Activated naive CD8-positive, alpha-beta T cell (primary cell): ENCODE measurements around the gene PRPS1L1.

Experiments used
- H3K27ac Mint-ChIP-seq: one replicate; pipeline ENCODE4 v1.8.0; 2021; ENCODE audit warnings: mixed read lengths
- H3K27me3 Mint-ChIP-seq: one replicate; pipeline ENCODE4 v1.8.0; 2021; ENCODE audit warnings: mixed read lengths
- H3K36me3 Mint-ChIP-seq: one replicate; pipeline ENCODE4 v1.8.0; 2021; ENCODE audit warnings: mixed read lengths
- H3K4me1 Mint-ChIP-seq: one replicate; pipeline ENCODE4 v1.8.0; 2021; ENCODE audit warnings: low read depth, mixed read lengths
- H3K4me3 Mint-ChIP-seq: one replicate; pipeline ENCODE4 v1.8.0; 2021; ENCODE audit warnings: mild to moderate bottlenecking, mixed read lengths
- H3K9me3 Mint-ChIP-seq: one replicate; pipeline ENCODE4 v1.8.0; 2021; ENCODE audit warnings: low read depth, mixed read lengths

Gene PRPS1L1

DNA sequence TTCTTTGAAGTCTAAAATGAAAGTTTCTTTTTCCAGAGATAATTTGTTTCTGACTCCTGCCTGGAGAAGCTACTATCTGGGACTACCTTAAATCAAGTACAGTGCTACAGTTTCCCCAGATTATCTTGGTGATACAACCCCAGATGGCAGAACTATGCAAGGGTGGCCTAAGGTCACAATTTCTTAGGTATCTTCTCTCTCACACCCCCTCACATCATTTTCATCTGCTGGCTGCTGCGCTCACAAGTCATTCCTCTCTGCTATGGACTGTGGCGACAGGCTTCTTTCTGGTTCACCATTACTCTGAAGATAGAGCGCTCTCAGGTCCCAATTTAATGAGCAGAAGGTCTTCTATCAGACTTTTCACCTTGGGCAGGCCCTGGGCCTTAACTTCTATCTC is 9.1 kb upstream of the PRPS1L1 start:
- Mint-ChIP-seq H3K4me3 (no peak overlapping the region), H3K4me1 (no peaks in the 10 kb centered on the region), H3K9me3 (no peaks in the 10 kb centered on the region), H3K27me3 (peaks cover 2% of the 10 kb centered on the region), H3K36me3 (peaks cover 3% of the 10 kb centered on the region), H3K27ac (no peak overlapping the region)

DNA sequence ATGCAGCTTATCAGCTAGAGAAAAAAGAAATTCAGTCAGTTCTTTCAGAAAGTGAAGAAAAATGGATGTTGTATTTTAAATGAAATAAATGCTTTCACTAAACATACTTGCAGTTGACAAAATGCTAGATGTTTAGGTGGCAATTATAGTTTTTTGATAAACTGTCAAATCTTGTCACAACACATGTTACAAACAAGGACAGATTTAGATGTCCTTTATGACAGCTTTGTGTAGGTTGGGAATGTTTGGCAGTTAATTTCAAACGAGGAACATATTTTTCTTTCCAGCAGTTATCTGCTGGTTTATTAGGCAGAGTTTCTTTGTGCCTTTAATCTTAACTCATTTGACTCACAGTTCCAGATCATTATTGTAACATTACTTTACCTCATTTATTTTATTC is 3.1 kb upstream of the PRPS1L1 start:
- no peaks in the 10 kb centered on the region for H3K9me3 Mint-ChIP-seq
- H3K27me3 Mint-ChIP-seq, result peaks cover 5% of the 10 kb centered on the region
- H3K27ac Mint-ChIP-seq, result no peak overlapping the region
- H3K36me3 Mint-ChIP-seq, result no peaks in the 10 kb centered on the region
- H3K4me3 Mint-ChIP-seq, result no peak overlapping the region
- H3K4me1 Mint-ChIP-seq, result no peaks in the 10 kb centered on the region

DNA sequence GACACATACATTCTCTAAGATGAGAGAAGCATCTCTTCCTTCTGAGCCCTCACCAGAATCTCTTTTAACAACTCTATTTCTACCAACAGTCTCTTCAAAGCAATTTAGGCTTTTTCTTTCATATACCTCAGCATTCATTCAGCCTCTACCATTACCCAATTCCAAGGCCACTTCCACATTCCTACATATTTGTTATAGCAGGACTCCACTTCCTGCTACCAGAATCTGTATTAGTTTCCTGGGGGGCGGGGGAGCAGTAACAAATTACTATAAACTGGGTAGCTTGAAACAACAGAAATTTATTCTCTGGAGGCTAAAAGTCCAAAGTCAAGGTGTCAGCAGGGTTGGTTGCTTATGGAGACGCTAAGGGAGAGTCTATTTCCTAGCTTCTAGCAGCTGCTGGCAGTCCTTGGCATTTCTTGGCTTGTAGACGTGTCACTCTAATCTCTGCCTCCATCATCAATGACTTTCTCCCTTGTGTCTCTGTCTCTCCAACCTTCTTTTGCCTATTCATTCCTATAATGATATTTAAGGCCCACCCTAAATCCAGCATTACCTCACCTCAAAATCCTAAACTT is 7.4 kb downstream of the PRPS1L1 start:
- Mint-ChIP-seq H3K4me1 (no peaks in the 10 kb centered on the region), H3K9me3 (no peaks in the 10 kb centered on the region), H3K27me3 (peaks cover 1% of the 10 kb centered on the region), H3K36me3 (no peaks in the 10 kb centered on the region), H3K27ac (no peak overlapping the region), H3K4me3 (no peak overlapping the region)

DNA sequence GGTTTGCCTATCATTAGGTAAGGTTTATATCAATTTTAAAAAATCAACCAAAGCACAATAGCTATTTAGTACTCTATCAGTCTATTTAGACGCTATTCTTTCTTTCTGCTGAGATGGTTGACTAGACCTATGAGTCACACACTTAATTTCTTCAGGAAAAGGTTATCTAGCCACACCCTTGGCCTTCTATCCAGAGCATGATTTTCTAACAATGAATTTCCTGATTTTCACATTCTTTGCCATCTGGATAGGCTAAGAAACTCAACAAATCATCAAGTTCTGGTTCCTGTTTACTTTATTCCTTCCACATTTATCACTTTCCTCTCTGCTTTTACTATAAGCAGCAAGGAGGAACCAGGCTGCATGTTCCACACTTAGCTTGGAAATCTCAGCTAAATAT is 8.1 kb downstream of the PRPS1L1 start:
- Mint-ChIP-seq H3K9me3 (no peaks in the 10 kb centered on the region), H3K27ac (no peak overlapping the region), H3K36me3 (no peaks in the 10 kb centered on the region), H3K4me1 (no peaks in the 10 kb centered on the region), H3K27me3 (peaks cover 7% of the 10 kb centered on the region), H3K4me3 (no peak overlapping the region)

DNA sequence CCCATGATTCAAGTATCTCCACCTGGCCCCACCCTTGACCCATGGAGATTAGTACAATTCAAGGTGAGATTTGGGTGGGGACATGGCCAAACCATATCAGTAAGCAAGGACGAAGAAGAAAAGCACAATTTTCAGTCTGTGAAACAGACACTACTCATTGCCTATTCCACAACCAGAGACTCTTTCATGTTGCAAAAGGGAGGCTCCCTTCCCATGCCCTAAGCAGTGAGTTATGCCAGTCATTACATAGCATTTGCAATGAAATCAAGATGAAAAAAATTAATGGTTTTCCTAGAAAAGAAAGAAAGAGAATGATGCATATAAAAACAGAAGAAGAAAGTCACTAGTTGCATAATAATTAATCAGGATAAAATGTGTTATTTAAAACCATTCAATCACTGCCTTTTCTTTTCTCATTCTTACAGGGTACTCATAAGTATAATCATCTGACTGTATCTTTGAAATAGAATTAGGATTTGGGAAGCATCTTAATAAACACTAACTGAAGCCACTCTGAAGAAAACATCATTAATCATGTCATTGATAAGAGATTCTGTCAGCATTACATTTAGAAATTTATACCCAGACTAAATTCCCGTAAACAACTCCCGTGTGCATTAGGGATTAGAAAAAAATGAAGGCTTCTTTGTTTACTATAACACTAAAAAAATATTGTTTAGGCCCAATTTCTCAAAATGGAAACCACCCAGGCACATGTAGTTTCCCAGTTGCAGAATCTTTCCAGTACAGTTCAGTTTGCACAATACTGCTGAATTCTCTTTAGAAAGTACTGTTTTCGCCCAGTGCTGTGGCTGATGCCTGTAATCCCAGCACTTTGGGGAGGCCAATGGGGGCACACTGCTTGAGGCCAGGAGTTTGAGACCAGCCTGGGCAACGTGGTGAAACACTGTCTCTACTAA is 9.1 kb downstream of the PRPS1L1 start:
- H3K9me3 Mint-ChIP-seq, result no peaks in the 10 kb centered on the region
- no peaks in the 10 kb centered on the region for H3K36me3 Mint-ChIP-seq
- no peak overlapping the region for H3K27ac Mint-ChIP-seq
- H3K4me3 Mint-ChIP-seq, result no peak overlapping the region
- no peaks in the 10 kb centered on the region for H3K4me1 Mint-ChIP-seq
- peaks cover 13% of the 10 kb centered on the region for H3K27me3 Mint-ChIP-seq

DNA sequence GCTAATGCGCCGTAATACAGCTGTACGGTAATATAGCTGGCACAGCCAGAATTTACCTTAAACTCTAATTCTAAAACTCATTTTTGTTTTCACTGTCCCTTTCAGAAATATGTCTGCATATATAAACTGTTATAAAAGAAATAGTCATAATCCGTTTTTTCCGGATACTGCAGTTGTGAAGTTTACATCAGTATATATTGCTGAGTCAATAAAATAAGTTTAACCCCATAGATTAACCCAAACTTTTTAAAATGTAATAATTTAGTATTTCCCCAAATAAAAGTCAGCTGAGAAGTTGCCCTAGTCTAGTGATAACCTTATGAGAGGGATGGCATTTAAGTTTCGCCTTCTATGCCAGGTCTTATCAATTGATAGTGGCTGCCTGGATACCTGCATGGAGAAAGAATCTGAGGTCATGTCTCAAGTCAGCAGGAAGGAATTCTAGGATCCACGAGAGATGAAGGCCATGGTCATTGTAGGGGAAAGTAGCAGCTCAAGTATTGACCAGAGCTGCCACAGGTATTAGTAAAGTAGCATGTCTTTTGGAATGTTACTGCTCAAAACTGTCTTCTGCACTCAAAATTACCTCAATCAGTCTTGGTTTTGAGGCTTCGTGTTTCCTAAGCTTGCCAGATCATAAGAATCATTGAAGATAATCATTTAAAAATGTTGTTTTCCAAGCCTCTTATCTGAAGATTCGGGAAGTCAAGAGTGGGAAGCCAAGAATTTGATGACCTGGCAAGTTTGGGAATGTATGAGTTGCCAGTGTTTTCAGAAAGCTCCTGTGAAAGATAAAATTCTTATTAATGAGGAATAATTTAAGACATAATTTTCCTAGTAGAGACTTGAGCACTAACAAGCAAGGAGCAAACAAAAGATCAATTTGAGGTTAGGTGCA is 10.8 kb downstream of the PRPS1L1 start:
- Mint-ChIP-seq H3K27ac (no peak overlapping the region), H3K27me3 (peaks cover 15% of the 10 kb centered on the region), H3K9me3 (no peaks in the 10 kb centered on the region), H3K4me1 (no peaks in the 10 kb centered on the region), H3K4me3 (no peak overlapping the region), H3K36me3 (no peaks in the 10 kb centered on the region)

DNA sequence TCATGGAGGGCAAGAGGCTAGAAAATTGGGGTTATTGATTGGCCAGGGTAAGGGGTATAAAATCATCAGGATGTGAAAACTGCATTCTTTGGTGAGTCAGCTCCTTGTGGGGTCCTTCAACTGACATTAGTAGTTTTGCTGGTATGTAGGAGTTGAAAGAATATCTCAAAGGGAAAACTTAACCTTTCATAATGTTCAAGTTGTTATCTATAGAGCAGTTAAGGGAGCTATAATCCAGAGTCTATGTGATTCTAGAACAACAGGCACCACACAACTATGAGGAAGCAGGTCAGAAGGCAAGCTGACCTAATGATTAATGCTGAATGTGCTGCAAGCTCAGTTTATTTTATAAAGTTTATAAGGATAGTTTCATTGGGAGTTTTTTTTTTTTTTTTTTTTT is 13.7 kb downstream of the PRPS1L1 start:
- Mint-ChIP-seq H3K36me3 (no peaks in the 10 kb centered on the region), H3K9me3 (no peaks in the 10 kb centered on the region), H3K4me3 (no peak overlapping the region), H3K4me1 (no peaks in the 10 kb centered on the region), H3K27ac (no peak overlapping the region), H3K27me3 (peaks cover 16% of the 10 kb centered on the region)

DNA sequence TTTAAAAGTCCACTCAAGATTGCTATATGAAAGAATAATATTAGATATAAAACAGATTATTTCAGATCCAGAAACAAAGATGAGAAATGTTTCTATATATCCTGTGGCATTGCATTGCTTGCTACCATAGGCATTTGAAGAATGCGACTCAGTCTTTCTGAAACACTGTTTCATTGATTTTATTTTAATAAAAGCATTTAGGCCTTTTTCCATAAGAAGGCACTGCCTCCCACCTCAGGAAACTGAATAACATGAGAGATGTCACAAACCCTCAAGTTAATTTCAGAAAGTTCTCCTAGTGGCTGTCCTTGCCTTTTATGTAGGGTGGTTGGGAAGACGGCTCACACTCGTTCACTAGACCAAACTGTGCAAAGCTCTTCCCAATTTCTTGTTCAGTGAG is 23.3 kb downstream of the PRPS1L1 start:
- Mint-ChIP-seq H3K27me3 (no peaks in the 10 kb centered on the region), H3K4me3 (no peak overlapping the region), H3K36me3 (no peaks in the 10 kb centered on the region), H3K4me1 (no peaks in the 10 kb centered on the region), H3K9me3 (no peaks in the 10 kb centered on the region), H3K27ac (no peak overlapping the region)

DNA sequence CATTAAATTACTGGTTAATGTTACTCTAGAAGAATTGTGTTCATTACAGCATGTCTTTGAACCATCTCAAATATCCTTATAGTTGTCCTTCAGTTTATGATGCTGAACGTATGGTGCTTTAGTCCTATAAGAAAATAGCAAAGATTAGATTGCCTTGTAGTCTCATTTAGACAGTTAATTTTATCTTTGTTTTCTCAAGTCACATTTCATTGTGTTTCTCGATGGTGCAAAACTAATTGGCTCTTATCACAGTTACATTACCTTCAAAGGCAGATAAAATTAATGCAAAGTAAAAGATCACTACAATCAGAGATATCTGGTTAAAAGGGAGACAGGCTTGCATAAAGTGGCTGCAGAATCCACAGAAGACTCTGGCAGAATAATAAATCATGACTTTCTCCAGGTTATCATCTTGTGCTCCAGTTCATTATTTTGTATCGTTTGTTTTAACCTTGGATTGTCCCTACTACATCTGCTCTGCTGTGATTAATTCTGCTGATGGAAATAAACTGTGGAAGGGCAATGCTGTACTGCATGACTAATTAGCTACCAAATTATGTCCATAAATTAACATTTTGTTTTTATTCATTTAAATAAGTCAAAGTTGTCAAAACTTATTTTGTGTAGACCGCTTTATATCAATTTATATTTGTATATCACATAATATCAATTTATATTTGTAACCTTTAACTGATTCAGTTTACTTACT is 24.2 kb downstream of the PRPS1L1 start:
- no peaks in the 10 kb centered on the region for H3K4me1 Mint-ChIP-seq
- H3K4me3 Mint-ChIP-seq, result no peak overlapping the region
- H3K27ac Mint-ChIP-seq, result no peak overlapping the region
- H3K27me3 Mint-ChIP-seq, result peaks cover under 1% of the 10 kb centered on the region
- H3K9me3 Mint-ChIP-seq, result no peaks in the 10 kb centered on the region
- H3K36me3 Mint-ChIP-seq, result no peaks in the 10 kb centered on the region

DNA sequence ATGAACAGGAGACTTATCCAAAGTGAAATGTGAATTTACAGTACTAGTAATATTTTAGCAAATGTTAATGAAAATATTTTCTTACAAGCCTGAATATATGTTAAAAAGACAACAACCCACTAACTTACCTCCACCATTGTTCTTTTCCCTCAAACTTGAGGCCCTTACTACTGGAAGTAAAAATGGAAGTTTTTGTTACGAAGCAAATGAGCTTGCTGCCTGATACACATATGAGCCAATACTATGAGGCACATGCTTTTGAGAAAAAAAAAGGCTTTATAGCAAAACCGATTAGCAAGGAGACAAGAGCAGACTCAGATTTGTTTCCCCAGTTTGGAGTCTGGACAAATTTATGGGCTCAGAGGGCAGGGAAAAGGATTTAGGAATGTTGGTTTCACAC is 29.0 kb downstream of the PRPS1L1 start:
- no peak overlapping the region for H3K4me3 Mint-ChIP-seq
- H3K27me3 Mint-ChIP-seq, result peaks cover 2% of the 10 kb centered on the region
- no peaks in the 10 kb centered on the region for H3K36me3 Mint-ChIP-seq
- H3K4me1 Mint-ChIP-seq, result no peaks in the 10 kb centered on the region
- no peak overlapping the region for H3K27ac Mint-ChIP-seq
- no peaks in the 10 kb centered on the region for H3K9me3 Mint-ChIP-seq

DNA sequence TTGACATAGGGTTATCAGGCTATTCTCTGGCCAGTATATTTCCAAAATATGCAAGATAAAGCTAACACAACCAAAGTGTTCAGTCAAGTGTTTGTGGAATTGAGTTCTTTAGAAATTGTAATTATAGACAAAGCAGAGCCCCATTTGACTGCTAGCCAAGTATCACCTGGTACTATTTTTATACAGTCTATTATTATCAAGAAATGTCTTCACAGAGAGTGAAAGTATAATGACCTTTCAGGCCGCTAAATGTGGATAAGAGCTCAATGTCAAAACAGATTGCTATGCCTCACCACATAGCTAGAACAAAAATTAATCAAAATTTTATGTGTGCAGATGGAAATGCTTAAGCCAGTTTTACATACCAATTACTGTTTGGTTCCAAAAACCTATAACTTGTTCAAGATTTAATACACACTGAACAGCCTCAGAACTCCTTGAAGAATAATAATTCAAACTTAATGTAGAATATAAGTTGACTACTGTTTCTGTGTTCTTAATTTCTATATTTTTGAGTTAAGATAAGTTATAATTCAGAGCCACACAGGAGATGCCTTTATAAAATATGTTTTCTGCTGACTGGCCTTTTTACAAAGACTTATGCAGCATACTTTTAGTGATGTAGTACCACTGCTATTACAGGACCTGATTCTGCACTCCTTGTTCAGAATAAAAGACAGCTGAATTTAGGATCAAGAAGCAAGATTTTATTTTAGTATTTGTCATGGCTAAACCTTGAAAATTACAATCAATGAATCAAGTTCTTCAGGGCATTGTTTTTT is 31.0 kb downstream of the PRPS1L1 start:
- no peaks in the 10 kb centered on the region for H3K36me3 Mint-ChIP-seq
- peaks cover 2% of the 10 kb centered on the region for H3K27me3 Mint-ChIP-seq
- H3K4me1 Mint-ChIP-seq, result no peaks in the 10 kb centered on the region
- H3K4me3 Mint-ChIP-seq, result no peak overlapping the region
- H3K9me3 Mint-ChIP-seq, result no peaks in the 10 kb centered on the region
- H3K27ac Mint-ChIP-seq, result no peak overlapping the region

DNA sequence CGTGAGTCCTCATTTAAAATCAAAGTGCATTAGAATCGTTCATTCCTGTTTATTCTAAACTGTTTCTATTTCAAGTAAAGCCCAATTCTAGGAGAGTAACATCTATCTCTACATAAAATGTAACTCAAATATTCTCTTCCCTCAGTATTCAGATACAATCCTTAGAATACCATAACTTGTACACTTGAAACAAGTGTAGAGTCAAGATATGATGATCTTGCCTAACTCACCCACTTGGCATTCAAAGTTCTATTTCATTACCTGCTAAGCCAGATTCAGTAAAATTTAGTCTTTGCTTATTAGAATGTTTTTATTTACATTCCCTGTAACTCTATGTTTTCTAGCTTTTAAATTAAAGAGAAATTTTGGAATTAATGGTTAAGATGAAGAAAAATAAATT is 31.6 kb downstream of the PRPS1L1 start:
- peaks cover 2% of the 10 kb centered on the region for H3K27me3 Mint-ChIP-seq
- H3K27ac Mint-ChIP-seq, result no peak overlapping the region
- H3K9me3 Mint-ChIP-seq, result no peaks in the 10 kb centered on the region
- H3K4me3 Mint-ChIP-seq, result no peak overlapping the region
- H3K4me1 Mint-ChIP-seq, result no peaks in the 10 kb centered on the region
- no peaks in the 10 kb centered on the region for H3K36me3 Mint-ChIP-seq

DNA sequence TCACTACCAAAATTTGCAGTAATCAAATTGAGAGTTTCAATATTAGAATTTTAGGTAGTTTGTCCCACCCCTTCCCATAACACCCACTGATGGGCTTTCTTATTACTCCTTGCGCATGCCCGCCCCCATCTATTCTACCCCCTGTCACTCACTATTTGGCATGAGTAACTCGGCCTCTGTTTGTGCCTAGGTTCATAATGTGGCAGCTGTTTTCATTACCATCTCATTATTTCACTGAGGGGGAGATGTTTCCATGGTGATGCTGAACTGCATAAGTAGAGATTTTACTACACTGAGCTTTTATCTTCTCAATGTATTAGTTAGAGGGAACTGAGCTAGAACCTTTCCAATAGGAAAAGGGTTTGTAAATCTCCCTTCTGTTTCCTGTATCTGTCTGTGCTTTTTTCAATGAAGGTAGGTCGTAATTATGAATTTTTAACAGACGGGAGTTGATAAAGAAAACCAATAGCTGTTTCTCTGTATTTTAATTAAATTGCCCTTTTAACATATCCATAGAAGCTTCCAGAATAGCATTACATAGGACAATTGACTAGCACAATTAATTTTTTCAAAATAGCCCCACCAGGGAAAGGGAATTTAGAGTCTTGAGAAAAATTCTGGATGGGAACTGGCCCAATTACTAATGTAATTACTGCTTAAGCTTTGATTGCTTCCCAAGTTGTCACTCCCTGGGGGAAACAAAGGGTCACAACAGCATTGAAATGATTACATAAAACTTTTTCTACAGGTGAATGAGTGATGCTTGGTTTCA is 33.4 kb downstream of the PRPS1L1 start:
- Mint-ChIP-seq H3K36me3 (no peaks in the 10 kb centered on the region), H3K27me3 (peaks cover 2% of the 10 kb centered on the region), H3K4me1 (no peaks in the 10 kb centered on the region), H3K4me3 (no peak overlapping the region), H3K9me3 (no peaks in the 10 kb centered on the region), H3K27ac (no peak overlapping the region)
